ENCODE results near the gene PLIN5.

Gene PLIN5

DNA sequence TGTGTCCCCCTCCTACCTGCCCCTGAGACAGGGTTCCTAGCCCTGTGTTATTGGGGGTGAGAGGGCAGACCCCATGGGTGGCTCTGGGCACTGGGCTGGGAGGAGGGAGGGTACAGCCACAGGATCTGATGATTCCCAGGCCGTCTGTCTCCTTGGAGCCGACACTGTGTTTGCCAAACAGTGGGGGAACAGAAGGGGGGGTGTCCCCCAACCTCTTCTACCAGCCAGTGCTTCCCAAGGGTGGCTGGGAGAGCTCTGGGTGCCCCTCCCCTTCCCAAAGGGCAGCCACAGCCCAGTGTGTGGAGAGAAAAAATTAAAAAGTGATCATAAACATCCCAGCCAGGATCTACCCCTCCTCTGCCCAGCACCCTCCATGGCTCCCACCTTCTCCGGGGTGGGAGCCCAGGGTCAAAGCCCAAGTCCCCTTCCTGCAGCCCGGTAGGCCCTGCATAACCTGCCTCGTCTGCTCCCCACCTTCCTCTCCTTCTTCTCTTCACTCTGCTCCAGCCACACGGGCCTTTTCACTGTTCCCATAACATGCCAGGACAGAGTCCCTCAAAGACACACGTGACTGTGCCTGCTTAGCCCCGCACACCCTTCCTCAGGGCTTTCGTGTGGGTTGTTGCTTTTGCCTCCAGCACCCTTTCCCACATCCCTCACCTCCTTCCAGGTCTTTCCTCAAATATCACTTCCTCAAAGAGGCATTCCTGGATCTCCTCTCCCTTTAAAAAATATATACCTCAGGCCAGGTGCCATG, 15.3 kb downstream of the PLIN5 start:
- DNase-seq, result no peak

DNA sequence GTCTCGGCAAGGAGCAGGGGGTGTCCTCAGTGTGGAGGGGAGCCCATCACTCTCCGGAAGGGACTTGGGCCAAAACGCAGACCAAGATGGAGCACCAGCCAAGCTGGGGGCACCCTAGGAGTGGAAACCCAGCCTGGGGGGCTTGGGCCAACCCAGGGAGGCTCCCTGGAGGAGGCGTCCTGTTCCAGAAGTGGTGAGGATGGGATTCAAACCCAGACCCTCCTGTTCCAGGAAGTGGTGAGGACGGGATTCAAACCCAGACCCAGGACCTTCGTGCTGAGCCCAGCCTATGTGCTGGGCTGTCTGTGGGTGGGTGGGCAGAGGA, 15.9 kb downstream of the PLIN5 start:
- no peak for DNase-seq

DNA sequence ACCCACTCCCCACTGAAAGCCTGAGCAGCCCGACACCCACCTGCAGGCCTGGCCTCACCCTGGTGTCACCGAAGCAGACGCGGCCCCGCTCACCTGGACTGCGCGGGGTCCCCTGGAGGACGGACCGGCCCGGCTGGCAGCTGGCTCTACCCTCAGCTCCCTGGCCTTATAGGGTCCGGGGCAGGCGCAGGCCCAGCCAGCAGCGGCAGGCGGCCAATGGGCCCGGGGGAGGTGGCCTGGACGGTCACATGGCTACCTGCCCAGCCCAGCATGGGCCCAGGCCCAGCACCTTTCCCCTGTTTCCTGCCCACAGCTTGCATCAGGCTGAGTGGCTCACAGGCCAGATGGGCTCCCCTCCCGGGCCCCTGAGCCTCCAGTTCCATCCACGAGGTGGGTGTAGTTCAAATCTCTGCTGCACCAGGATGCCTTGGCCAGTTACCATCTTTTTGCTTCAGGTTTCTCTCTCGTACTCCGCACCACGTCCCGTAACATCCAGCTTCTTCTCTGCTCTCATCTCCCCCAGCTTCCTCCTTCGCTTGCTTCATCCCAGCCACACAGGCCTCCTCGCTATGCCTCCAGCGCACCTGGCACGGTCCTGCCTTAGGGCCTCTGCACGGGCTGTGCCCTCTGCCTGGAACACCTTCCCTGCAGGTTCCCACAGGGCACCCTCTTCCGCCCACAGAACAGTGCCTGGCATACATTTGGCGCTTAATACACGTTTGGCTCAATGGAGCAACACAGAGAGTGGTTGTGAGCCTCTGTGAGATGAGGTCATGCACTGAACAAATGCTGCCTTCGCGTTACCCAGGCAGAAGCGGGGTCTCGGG, 16.5 kb downstream of the PLIN5 start, which contains the start of gene PLIN4:
Gene PLIN4, minus strand, starts transcription at position 142 of the 827 bp plus-strand sequence. CDS start 214 bp downstream, outside the sequence.
- peak in 1 of 2 donors; percentile 26 for DNase-seq

DNA sequence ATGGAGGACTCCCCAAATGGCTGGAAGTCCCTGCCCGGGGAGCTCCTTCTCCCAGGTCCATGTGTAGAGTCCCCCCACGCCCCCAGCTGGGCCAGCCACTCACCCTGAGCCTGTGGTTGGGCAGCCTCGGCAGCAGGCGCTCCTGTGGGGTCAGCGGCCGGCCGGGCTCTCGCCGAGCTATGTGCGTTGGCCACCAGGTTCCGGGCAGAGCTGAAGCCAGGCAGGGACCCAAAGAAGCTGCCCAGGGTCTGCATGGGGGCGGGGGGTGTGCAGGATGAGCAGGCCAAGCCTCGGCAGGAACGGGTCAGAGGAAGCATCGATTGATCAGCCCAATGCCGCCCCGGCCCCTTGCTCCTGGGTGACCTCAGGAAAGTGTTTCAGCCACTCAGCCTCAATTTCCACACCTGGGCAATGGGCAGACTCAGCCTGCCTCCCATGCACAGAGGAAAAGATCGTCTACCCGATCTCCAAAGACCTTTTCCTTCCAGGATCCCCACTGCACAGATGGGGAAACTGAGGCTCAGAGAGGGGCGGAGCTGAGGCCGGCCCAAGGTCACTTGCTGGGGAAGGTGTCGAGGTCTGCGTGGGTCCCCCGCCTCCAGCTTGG, 17.5 kb downstream of the PLIN5 start:
- no peak for DNase-seq

DNA sequence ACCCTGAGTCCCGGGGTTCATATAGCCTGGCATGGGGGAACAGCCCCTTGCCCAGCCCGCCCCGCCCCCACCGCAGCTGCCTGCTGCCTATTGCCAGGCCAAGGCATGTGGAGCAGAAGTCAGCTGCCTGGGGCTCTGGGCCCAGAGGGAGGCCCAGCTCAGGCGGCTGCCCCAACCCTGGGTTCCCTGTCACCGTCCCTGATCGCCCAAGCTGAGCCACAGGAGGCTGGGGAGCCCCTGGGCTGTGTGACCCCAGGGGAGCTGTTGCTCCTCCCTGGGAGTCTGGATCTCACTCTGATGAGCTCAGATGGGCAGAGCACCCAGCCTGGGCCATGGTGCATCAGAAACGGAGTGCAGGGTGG, 18.1 kb downstream of the PLIN5 start:
- no peak for DNase-seq

DNA sequence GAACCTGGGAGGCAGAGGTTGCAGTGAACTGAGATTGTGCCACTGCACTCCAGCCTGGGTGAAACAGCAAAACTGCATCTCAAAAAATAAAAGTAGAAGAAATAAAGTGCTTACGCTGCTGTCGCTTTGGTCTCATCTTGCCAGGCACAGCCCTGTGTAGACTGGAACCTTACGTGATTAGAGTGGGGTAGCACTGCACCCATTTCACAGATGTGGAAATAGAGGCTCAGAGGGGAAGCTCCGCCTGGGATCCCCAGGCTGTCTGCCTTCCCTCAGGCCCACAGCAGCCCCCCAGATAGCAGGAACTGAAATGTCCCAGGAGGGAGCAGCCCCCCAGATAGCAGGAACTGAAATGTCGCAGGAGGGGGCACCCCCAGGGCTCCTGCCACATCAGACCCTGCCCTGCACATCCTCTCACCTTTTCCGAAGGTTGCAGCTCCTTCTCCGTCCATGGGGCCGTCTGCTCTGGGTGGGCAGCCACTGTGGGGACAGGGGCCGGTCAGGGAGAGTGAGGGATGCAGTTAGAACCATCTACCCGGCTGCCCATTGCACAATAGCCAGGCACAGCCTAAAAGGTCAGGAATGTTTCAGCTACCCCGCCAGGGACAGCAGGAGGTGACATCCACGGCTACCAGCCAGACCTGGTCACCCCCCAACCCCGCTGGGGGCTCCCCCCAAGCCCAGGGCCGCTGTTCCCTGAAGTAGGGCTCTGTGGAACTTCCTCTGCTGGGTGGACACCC, 18.7 kb downstream of the PLIN5 start:
- no peak for DNase-seq

DNA sequence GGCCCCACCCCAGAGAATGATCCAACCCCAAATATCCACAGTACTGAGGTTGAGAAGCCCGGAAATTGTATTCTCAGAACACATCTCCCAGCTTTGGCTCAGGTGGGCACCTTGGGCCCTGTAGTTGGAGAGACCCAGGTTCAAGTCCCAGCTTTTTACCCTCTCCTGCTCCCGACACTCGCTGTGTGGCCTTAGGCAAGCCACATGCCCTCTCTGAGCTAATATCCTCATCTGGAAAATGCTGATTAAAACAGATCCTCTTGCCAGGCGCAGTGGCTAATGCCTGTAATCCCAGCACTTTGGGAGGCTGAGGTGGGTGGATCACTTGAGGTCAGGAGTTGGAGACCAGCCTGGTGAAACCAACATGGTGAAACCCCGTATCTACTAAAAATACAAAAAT, 19.3 kb downstream of the PLIN5 start:
- DNase-seq, result no peak

DNA sequence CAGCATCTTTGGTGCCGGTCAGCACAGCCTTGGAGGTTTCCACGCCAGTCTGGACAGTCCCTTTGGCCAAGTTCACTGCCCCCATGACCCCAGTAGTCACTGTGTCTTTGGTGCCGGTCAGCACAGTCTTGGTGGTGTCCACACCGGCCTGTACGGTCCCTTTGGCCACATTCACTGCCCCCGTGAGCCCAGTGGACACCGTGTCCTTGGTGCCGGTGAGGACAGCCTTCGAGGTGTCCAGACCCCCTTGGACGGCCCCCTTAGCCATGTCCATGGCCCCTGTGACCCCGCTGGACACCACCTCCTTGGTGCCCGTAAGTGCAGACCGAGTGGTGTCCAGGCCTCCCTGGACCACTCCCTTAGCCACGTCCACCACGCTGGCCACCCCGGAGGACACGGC, 21.8 kb downstream of the PLIN5 start:
- no peak for DNase-seq

DNA sequence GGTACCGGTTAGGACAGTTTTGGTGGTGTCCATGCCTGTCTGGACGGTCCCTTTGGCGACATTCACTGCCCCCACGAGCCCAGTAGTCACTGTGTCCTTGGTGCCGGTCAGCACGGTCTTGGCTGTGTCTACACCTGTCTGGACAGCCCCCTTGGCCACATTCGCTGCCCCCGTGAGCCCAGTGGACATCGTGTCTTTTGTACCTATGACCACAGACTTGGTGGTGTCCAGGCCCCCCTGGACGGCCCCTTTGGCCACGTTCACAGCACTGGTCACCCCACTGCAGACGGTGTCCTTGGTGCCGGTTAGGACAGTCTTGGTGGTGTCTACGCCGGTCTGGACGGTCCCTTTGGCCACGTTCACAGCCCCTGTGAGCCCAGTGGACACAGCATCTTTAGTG, 23.0 kb downstream of the PLIN5 start:
- no peak for DNase-seq

DNA sequence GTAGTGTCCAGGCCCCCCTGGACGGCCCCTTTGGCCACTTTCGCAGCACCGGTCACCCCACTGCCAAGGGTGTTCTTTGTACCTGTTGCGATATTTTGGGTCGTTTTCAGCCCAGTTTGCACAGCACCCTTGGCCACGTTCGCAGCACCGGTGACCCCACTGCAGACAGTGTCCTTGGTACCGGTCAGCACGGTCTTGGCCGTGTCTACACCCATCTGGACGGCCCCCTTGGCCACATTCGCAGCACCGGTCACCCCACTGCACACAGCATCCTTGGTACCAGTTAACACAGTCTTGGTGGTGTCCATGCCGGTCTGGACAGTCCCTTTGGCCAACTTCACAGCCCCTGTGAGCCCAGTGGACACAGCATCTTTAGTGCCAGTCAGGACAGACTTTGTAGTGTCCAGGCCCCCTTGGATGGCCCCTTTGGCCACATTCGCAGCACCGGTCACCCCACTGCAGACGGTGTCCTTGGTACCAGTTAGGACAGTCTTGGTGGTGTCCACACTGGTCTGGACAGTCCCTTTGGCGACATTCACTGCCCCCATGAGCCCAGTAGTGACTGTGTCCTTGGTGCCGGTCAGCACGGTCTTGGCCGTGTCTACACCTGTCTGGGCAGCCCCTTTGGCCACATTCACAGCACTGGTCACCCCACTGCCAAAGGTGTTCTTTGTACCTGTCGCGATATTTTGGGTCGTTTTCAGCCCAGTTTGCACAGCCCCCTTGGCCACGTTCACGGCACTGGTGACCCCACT, 23.5 kb downstream of the PLIN5 start:
- no peak for DNase-seq

DNA sequence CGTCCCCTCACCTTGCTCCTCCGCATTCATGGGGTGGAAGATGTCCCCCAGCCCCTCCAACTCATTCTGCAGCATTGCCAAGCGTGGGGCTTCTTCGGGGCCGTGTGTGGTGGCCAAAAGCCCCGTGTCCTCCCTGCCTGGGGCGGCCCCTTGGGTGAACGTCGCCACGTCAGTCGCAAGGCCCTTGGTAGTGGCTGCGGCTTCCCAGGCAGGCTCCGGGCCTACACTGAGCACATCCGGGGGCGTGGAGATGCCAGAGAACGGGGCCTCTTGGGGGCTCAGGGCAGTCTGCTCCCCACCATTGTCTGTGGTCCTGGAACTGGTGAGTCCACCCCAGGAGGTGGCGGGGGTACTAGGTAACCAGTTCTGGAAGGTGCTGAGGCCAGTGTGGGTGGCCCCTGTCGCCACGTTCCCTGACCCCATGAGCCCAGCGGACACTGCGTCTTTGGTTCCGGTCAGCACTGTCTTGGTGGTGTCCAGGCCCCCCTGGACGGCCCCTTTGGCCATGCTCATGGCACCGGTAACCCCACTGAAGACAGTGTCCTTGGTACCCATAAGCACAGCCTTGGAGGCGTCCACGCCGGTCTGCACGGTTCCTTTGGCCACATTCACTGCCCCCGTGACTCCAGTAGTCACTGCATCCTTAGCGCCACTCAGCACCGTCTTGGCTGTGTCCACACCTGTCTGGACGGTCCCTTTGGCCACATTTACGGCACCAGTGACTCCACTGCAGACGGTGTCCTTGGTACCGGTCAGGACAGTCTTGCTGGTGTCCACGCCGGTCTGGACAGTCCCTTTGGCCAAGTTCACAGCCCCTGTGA, 24.4 kb downstream of the PLIN5 start:
- DNase-seq, result no peak

DNA sequence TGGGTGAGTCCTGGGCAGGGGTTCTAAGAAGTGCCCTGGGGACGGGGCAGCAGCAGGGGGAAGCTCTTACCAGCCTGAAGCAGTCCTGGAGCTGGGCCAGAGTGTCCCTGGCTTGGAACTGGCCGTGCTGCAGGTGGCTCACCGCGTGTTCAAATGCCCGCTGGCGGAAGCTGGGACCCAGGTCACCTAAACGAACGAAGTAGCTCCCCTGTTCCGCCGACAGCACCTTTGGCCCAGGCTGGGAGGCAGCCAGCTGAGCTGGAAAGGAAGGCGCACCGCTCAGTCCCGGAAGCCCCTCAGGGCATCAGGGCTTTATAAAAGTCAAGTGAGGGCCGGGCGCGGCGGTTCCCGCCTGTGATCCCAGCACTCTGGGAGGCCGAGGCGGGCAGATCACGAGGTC, 26.3 kb downstream of the PLIN5 start:
- DNase-seq, result no peak

DNA sequence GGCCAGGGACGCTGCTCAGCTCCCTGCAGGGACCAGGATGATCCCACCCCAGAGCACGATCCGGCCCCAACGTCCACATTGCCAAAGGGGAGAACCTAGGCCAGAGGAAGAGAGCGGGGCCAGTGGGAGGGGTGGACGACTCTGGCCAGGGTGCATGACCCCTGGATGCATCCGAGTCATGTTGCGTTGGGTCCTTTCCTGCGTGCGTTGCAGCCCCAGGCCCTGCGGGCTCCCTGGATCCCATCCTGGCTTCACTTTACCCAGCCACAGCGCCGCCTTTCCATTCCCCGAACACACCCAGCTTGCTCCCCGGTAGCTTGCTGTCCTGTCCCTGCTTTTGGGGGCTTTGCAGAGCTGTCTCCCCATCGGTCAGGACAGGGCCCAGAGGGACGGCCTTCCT, 27.2 kb downstream of the PLIN5 start:
- no peak for DNase-seq

DNA sequence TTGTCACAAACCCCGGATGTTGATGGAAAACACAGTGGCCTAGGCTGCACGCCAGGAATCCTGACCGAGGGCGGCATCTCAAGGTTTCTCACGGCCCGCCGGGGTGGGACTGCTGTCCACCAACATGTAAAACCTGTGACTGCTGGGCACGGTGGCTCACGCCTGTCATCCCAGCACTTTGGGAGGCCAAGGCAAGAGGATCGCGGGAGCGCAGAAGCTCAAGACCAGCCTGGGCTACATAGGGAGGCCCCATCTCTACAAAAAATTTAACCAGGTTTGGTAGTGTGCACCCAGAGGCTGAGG, 27.9 kb downstream of the PLIN5 start:
- no peak for DNase-seq

DNA sequence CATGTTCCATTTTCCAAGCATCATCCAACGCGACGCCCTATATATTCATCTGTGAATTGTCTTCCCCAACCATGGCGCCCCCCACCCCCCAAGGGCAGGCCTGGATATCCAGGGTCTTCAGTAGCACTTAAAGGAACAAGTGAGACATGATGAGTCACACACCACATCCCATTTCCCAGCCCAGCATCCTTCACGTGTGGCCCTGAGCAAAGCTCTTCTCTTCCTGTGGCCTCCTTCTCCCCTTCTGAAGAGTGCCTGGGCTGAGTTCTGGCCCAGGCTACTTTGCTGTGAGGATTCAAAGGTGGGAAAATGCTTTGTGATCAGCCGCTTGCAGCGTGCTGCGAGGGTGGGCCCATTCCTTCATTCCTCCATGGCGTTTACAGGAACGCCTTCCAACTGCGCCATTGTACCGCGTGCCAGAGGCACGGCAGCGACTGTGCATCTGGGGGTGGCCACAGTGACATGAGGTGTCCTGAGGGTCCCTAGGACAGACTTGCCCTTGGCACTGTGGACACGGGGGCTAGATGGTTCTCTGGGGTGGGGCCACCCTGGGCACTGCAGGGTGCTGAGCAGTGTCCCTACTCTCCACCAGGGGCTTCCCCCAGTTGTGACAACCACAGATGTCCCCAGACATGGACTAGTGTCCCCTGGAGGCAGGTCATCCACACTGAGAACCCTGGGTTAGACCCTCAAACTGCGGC, 28.4 kb downstream of the PLIN5 start:
- no peak for DNase-seq

DNA sequence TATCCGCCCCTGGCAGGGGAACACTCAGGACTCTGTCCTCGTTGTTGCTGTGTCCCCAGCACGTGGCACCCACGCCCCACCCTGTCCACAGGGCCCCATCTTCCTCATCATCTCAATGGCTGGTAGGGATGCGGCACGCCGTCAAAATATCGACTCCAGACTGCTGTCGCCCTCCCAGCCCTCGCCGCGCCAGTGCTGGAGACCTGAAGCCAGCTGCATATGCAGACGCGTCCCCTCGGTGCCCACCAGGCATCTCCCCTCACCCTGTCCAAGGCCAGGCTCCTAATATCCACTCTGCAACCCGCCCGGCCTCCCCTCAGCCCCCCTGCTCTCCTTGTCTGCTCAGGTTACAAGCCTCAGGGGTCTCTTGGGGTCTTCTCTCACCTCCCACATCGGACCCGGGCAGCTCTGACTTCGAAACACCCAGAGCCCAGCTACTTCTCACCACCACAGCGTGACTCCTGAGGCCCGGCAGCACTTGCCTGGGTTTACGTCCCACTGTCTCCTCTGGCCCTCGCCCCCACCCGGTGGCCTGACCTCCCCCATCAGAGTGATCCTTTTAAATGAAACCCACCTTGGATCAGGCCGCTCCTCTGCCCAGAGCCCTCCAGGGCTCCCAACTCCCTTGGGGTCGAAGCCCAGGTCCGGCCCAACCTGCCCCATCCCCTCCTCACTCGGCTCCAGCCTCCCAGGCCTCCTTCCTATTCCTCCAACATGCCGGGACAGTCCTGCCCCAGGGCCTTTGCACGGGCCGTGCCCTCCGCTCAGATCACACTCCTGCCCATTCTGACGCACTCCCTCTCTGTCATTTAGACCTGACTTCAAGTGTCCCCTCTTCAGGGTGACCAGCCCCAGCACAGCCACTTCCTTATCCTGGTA, 29.2 kb downstream of the PLIN5 start:
- no peak for DNase-seq

DNA sequence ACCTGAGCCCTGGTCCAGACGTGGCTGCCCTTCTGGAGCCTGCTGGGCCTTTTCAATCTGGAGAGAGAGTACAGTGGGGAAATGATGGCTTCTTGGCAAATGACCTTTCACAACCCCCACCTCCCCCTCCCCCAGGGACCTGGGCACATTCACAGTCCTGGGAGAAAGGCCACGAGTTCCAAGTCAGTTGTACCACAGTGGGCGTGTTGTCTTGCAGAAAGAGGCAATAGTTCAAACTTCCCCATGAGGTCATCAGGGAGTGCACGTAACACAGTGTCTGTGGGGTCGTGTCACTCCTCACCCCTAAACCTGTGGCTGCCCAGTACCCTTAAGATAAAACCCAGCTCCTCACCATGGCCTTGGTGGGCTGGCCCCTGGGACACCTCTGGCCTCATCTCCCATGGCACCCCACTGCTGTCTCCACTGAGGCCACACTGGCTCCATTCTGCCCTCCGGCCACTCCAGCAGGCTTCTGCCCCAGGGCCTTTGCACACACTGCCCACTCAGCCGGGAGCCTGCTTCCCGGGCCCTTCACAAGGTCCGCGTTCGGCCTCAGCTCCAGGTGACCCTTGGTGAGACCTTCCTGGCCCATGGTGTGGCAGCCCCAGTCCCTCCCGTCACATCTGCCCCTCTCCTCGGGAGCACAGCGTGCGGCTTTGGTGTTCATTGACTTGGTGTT, 30.0 kb downstream of the PLIN5 start:
- no peak for DNase-seq

DNA sequence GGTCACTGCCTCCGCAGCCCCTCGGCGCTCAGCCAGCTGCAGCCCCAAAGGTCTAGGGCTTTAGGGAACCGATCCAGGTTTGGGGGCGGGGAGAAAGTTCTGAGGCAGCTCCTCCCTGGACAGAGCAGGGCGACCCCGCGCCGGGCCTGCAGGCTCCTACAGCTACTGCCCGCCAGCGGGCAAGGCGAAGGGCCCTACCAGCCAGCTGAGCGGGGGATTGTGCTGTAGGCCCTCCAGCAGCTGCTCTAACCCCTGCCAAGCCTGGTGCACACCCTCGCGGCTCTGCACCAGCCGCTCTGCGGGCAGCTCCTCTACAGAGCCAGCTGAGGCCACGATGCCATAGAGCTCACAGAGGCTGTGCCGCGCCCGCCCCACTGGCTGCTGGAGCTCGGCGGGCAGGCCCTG, 30.7 kb downstream of the PLIN5 start:
- peak; percentile 17 to 26 for DNase-seq

DNA sequence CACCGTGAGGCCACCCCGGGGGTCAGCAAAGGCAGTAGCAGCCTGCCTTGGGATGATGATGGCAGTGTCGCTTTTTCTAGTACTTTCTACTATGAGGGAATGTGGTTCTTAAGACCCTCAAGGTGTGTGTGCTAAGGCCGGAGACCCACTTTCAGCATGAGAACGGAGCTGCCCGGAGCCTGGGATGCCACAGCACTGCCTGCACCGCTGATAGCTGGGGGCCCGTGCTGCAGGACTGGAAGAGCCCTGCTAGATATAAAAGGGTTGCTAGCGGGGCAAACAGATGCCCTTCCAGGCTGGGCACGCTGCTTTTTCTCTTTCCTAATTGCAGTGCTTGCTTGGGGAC, 31.2 kb downstream of the PLIN5 start:
- DNase-seq, result no peak

Measured in hippocampal formation (tissue), 2 donors.